PC-3 (cell line): ENCODE data around the gene GMDS. TPM values are rescaled to one million over a fixed set of nuclear protein-coding genes. Genes with fewer than 3 reads are reported as not detected.

Experiments
- ATAC-seq: fragments of 200-7000 bp; cut with Tn5 transposase; 2 replicates; pipeline ENCODE4 v1.9.1; 2020; ENCODE audit warnings: mild to moderate bottlenecking, moderate library complexity
- BruUV-seq: library from RNA; stranded (reverse); fragments of 400-500 nt; replicated peaks from 2 replicates; lab custom pipeline; 2021; lab: Mats Ljungman, UMichigan
- CTCF ChIA-PET: fragments of 300-600 bp; sonication (Branson Sonifier 250); formaldehyde crosslinking; loops from one replicate; lab custom pipeline; 2022; ENCODE audit warnings: antibody characterized with exemption; lab: Charles Lee
- POLR2A ChIA-PET: fragments of 300-600 bp; sonication (Branson Sonifier 250); formaldehyde crosslinking; loops from one replicate; lab custom pipeline; 2022; ENCODE audit warnings: antibody characterized with exemption; ENCODE audit not compliant: unreplicated experiment; lab: Charles Lee
- DNase-seq: peaks from one replicate; pipeline ENCODE4 v3.0.0-alpha.2; 2015
- H2AFZ ChIP-seq: fragments of 300-600 bp; sonication (generic); 2 replicates; pipeline ENCODE4 v1.6.0; 2016; ENCODE audit warnings: antibody characterized with exemption, low read length
- H3F3A ChIP-seq: fragments of 300-600 bp; sonication (generic); one replicate; pipeline ENCODE4 v1.6.0; 2017; ENCODE audit warnings: antibody characterized with exemption, low read length, control low read depth, mild to moderate bottlenecking; ENCODE audit not compliant: unreplicated experiment
- H3K27ac ChIP-seq: fragments of 300-600 bp; sonication (generic); 2 replicates; pipeline ENCODE4 v1.5.1; 2016; ENCODE audit warnings: mild to moderate bottlenecking, low read length
- H3K27me3 ChIP-seq: fragments of 300-600 bp; sonication (generic); 2 replicates; pipeline ENCODE4 v1.6.1; 2016; ENCODE audit warnings: low read length, mixed read lengths
- H3K36me3 ChIP-seq: fragments of 300-600 bp; sonication (generic); 2 replicates; pipeline ENCODE4 v1.6.1; 2016; ENCODE audit warnings: low read depth, mixed run types, low read length, mixed read lengths
- H3K4me1 ChIP-seq: fragments of 300-600 bp; sonication (generic); 2 replicates; pipeline ENCODE4 v1.5.1; 2016; ENCODE audit warnings: low read length; ENCODE audit not compliant: insufficient read depth
- H3K4me2 ChIP-seq: fragments of 300-600 bp; sonication (generic); 2 replicates; pipeline ENCODE4 v1.6.0; 2016; ENCODE audit warnings: low read length
- H3K4me3 ChIP-seq: fragments of 300-600 bp; sonication (generic); 2 replicates; pipeline ENCODE4 v1.5.1; 2016; ENCODE audit warnings: mild to moderate bottlenecking, low read length, mixed read lengths
- H3K79me2 ChIP-seq: fragments of 300-600 bp; sonication (generic); 2 replicates; pipeline ENCODE4 v1.6.1; 2017; ENCODE audit warnings: low read length, mixed read lengths
- H3K9ac ChIP-seq: fragments of 300-600 bp; sonication (generic); 2 replicates; pipeline ENCODE4 v1.6.0; 2016; ENCODE audit warnings: mild to moderate bottlenecking, low read length
- H3K9me2 ChIP-seq: fragments of 300-600 bp; sonication (generic); replicated peaks from 2 replicates; pipeline ENCODE4 v1.6.1; 2016; ENCODE audit warnings: mixed run types, low read length, mixed read lengths
- H3K9me3 ChIP-seq: fragments of 300-600 bp; sonication (generic); 2 replicates; pipeline ENCODE4 v1.6.1; 2016; ENCODE audit warnings: low read length, mixed read lengths
- H4K20me1 ChIP-seq: fragments of 300-600 bp; sonication (generic); 2 replicates; pipeline ENCODE4 v1.6.1; 2016; ENCODE audit warnings: low read length, mixed read lengths
- EZH2 ChIP-seq: fragments of 300-600 bp; sonication (generic); IDR thresholded peaks from one replicate; pipeline ENCODE4 v1.6.1; 2017; ENCODE audit warnings: antibody characterized with exemption, mild to moderate bottlenecking, low read length; ENCODE audit not compliant: unreplicated experiment
- EZH2phosphoT487 ChIP-seq: fragments of 300-600 bp; sonication (generic); IDR thresholded peaks from 2 replicates; pipeline ENCODE4 v1.6.1; 2018; ENCODE audit warnings: mild to moderate bottlenecking, antibody characterized with exemption, low read length, borderline replicate concordance
- intact Hi-C: fragments of 100-400 bp; cut with micrococcal nuclease; formaldehyde crosslinking; loops from 2 replicates; pipeline ENCODE4 v1.9.0; 2023
- total RNA-seq: library from RNA; depleted of rRNA; stranded (reverse); fragments of >200 nt; gene quantifications from 2 replicates; pipeline ENCODE4 v1.2.3, GENCODE V29; 2014
- TF ChIP-seq, protein P1 (sequence below): fragments of 300-600 bp; sonication (generic); conservative IDR thresholded peaks from 2 replicates; pipeline ENCODE4 v1.5.1; 2017; ENCODE audit warnings: antibody characterized with exemption, low read depth, mild to moderate bottlenecking, low read length

The GMDS gene
- total RNA-seq, 1 experiment from 2014 or later = 18.3 TPM

DNA sequence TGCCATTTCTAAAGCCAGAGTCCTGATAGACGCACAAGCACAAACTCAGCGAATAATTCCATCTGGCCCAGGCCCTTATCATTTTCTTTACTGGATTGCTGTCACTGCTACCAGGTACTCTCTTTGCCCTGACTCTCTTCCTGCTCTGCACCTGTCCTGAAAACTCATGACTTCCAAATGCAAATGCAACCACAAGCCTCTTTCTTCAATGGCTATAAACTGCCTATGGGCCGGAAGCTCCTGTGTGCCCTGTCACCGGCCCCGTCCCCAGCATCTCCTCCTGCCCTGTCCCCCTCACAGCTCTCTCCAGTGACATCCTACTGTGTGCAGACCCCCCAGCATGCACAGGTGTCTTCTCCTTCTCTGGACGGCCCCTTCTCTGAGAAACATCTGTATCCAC is 302.6 kb downstream of the GMDS start:
- no peaks in the 10 kb centered on the region for H3F3A ChIP-seq
- no peaks in the 10 kb centered on the region for H4K20me1 ChIP-seq
- ATAC-seq (no peak), DNase-seq (no peak)
- TF ChIP-seq EZH2 = no peak
- no peak for TF ChIP-seq EZH2phosphoT487
- TF ChIP-seq, protein P1, sequence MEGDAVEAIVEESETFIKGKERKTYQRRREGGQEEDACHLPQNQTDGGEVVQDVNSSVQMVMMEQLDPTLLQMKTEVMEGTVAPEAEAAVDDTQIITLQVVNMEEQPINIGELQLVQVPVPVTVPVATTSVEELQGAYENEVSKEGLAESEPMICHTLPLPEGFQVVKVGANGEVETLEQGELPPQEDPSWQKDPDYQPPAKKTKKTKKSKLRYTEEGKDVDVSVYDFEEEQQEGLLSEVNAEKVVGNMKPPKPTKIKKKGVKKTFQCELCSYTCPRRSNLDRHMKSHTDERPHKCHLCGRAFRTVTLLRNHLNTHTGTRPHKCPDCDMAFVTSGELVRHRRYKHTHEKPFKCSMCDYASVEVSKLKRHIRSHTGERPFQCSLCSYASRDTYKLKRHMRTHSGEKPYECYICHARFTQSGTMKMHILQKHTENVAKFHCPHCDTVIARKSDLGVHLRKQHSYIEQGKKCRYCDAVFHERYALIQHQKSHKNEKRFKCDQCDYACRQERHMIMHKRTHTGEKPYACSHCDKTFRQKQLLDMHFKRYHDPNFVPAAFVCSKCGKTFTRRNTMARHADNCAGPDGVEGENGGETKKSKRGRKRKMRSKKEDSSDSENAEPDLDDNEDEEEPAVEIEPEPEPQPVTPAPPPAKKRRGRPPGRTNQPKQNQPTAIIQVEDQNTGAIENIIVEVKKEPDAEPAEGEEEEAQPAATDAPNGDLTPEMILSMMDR = no peak
- H2AFZ ChIP-seq = no peak overlapping the region
- no peak overlapping the region for H3K4me2 ChIP-seq
- H3K27me3 ChIP-seq = no peaks in the 10 kb centered on the region
- H3K9ac ChIP-seq = no peak overlapping the region
- intact Hi-C loops = no loop called here
- no peaks in the 10 kb centered on the region for H3K36me3 ChIP-seq
- H3K4me1 ChIP-seq = no peaks in the 10 kb centered on the region
- H3K9me2 ChIP-seq = no peaks in the 10 kb centered on the region
- H3K27ac ChIP-seq = no peak overlapping the region
- BruUV-seq = no TSS peak
- H3K9me3 ChIP-seq = no peaks in the 10 kb centered on the region
- POLR2A ChIA-PET = no interaction called here
- H3K4me3 ChIP-seq = no peak overlapping the region
- no peaks in the 10 kb centered on the region for H3K79me2 ChIP-seq
- CTCF ChIA-PET = no interaction called here

DNA sequence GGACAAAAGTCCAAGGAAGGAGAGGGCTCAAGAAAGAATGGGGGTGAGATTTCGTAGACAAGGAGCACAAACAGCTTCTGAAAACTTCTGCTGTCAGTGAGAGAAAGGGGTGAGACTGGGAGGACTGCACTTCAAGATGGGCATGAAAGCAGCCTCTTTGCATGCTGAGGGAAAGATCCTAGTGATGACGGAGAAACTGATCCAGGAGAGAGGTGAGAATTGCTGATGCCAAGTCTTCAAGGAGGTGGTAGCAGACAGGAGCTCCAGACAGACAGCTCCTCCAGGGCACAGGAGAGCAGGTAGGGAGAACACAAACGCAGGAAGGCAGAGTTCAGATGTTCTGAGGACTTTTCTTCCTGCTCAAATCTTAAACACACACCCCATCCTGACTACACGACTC is 303.9 kb downstream of the GMDS start:
- DNase-seq = no peak
- H3K9me3 ChIP-seq = no peaks in the 10 kb centered on the region
- no peaks in the 10 kb centered on the region for H3K9me2 ChIP-seq
- H2AFZ ChIP-seq = no peak overlapping the region
- POLR2A ChIA-PET = no interaction called here
- BruUV-seq = no TSS peak
- no peaks in the 10 kb centered on the region for H4K20me1 ChIP-seq
- no peak overlapping the region for H3K27ac ChIP-seq
- no peak for TF ChIP-seq EZH2
- TF ChIP-seq EZH2phosphoT487 = no peak
- TF ChIP-seq, protein P1 = no peak
- H3F3A ChIP-seq = no peaks in the 10 kb centered on the region
- intact Hi-C loops = no loop called here
- H3K27me3 ChIP-seq = no peaks in the 10 kb centered on the region
- CTCF ChIA-PET = no interaction called here
- no peak overlapping the region for H3K9ac ChIP-seq
- no peak overlapping the region for H3K4me2 ChIP-seq
- H3K4me3 ChIP-seq = no peak overlapping the region
- ATAC-seq = no peak
- H3K4me1 ChIP-seq = no peaks in the 10 kb centered on the region
- H3K36me3 ChIP-seq = no peaks in the 10 kb centered on the region
- no peaks in the 10 kb centered on the region for H3K79me2 ChIP-seq

DNA sequence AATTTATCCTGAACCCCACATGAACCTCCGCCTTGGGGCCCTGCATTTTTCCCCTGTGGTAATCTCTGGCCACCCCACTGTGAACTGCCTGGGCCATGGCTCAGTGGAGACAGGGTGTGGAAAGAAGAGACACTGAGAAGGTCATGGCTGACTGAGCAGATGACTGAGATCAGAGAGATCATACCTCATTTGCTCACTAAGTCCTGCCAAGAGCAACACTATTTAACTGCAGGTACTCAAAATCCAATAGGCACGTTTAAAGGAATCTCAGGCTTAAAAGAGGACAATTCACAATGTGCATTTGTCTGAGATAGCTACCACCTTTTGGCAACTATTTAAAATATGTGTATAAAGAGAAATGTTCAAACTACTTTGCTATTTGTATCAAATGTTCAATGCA is 305.0 kb downstream of the GMDS start:
- H3K79me2 ChIP-seq = no peaks in the 10 kb centered on the region
- H3K27me3 ChIP-seq = no peaks in the 10 kb centered on the region
- ChIA-PET CTCF (no interaction called here), POLR2A (no interaction called here)
- no peak overlapping the region for H3K4me2 ChIP-seq
- no peak overlapping the region for H2AFZ ChIP-seq
- H3K27ac ChIP-seq = no peak overlapping the region
- DNase-seq (no peak), ATAC-seq (no peak)
- no peak overlapping the region for H3K4me3 ChIP-seq
- no peaks in the 10 kb centered on the region for H3F3A ChIP-seq
- intact Hi-C loops = no loop called here
- BruUV-seq = no TSS peak
- no peaks in the 10 kb centered on the region for H3K9me3 ChIP-seq
- no peaks in the 10 kb centered on the region for H3K4me1 ChIP-seq
- H3K36me3 ChIP-seq = no peaks in the 10 kb centered on the region
- no peak overlapping the region for H3K9ac ChIP-seq
- H3K9me2 ChIP-seq = no peaks in the 10 kb centered on the region
- no peaks in the 10 kb centered on the region for H4K20me1 ChIP-seq
- TF ChIP-seq, protein P1 = no peak
- no peak for TF ChIP-seq EZH2
- no peak for TF ChIP-seq EZH2phosphoT487
